ENCODE results near the gene STXBP5. TPM values are rescaled to one million over a fixed set of nuclear protein-coding genes. Genes with fewer than 3 reads are reported as not detected.

Gene STXBP5
- total RNA-seq, 1 donor, result 89.8 TPM

DNA sequence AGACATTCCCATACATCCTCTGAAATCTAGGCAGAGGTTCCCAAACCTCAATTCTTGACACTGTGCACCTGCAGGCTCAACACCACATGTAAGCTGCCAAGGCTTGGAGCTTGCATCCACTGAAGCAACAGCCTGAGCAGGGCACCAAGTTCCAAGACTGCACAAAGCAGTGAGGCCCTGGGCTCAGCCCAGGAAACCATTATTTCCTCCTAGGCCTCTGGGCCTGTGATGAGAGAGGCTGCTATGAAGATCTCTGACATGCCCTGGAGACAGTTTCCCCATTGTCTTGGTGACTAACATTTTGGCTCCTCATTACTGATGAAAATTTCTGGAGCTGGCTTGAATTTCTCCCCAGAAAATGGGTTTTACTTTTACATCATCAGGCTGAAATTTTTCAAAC, 196.8 kb downstream of the STXBP5 start:
- TF ChIP-seq, protein P1, sequence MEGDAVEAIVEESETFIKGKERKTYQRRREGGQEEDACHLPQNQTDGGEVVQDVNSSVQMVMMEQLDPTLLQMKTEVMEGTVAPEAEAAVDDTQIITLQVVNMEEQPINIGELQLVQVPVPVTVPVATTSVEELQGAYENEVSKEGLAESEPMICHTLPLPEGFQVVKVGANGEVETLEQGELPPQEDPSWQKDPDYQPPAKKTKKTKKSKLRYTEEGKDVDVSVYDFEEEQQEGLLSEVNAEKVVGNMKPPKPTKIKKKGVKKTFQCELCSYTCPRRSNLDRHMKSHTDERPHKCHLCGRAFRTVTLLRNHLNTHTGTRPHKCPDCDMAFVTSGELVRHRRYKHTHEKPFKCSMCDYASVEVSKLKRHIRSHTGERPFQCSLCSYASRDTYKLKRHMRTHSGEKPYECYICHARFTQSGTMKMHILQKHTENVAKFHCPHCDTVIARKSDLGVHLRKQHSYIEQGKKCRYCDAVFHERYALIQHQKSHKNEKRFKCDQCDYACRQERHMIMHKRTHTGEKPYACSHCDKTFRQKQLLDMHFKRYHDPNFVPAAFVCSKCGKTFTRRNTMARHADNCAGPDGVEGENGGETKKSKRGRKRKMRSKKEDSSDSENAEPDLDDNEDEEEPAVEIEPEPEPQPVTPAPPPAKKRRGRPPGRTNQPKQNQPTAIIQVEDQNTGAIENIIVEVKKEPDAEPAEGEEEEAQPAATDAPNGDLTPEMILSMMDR (IDR thresholded peaks at IDR 0.05; ENCODE audit: insufficient read depth, low read depth, low read length), result no peak
- H3K4me3 ChIP-seq (ENCODE audit: low read depth, low read length), result no peak overlapping the region
- DNase-seq (ENCODE audit: low read depth), result no peak

DNA sequence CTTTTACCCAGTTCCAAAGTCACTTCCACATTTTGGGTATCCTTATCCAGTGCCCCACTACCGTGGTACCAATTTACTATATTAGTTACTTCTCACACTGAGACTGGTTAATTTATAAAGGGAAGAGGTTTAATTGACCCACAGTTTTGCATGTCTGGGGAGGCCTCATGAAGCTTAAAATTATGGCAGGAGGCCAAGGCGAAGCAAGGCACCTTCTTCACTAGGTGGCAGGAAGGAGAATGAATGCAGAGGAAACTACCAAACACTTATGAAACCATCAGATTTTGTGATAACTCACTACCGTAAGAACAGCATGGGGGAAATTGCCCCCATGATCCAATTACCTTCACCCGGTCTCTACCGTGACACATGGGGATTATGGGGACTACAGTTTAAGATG, 197.6 kb downstream of the STXBP5 start:
- no peak overlapping the region for H3K4me3 ChIP-seq (ENCODE audit: low read depth, low read length)
- no peak for DNase-seq (ENCODE audit: low read depth)
- TF ChIP-seq, protein P1 (IDR thresholded peaks at IDR 0.05; ENCODE audit: insufficient read depth, low read depth, low read length), result no peak

DNA sequence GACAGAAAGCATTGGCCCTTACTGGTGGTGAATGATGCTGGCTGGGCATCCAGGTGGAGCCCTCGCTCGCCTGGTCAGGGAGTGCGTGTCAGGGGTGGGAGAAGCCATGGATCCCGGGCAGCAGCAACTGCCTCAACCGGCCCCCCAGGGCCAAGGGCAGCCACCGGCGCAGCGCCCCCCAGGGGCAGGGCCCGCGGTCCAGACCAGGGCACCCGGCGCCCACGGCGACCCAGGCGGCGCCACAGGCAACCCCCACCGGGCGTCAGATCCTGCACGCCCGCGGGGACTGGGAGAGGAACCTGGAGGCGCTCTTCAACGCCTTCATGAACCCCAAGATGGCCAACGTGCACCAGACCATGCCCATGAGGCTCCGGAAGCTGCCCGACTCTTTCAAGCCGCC, 202.6 kb downstream of the STXBP5 start:
- no peak overlapping the region for H3K4me3 ChIP-seq (ENCODE audit: low read depth, low read length)
- TF ChIP-seq, protein P1 (IDR thresholded peaks at IDR 0.05; ENCODE audit: insufficient read depth, low read depth, low read length), result no peak
- DNase-seq (ENCODE audit: low read depth), result no peak

DNA sequence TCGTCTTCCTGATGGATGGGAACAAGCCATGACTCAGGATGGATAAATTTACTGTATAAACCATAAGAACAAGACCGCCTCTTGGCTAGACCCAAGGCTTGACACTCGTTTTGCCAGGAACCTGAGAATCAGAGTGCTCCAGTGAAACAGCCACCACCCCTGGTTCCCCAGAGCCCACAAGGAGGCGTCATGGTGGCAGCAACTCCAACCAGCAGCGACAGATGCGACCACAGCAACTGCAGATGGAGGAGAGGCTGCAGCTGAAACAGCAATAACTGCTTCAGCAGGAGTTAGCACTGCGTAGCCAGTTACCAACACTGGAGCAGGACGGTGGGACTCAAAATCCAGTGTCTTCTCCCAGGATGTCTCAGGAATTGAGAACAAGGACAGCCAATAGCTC, 203.4 kb downstream of the STXBP5 start:
- H3K4me3 ChIP-seq (ENCODE audit: low read depth, low read length), result no peak overlapping the region
- DNase-seq (ENCODE audit: low read depth), result no peak
- TF ChIP-seq, protein P1 (IDR thresholded peaks at IDR 0.05; ENCODE audit: insufficient read depth, low read depth, low read length), result no peak

DNA sequence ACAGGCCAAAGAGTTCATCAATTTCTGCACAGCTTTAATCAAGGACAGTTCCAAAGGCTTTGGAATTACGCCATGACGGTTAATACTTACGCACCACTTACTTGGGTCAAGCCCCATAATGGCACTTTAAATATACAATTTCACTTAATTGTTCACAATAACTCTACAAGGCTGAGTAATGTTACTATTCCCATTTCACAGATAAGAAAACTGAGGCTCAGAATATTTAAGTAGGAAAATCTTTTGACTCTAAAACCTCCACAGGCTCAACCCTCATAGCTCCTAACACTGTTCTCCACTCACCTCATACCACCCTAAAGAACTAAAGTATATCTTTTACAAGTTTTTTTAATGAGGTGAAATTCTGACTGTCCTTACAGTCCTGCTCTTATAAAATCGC, 212.4 kb downstream of the STXBP5 start:
- H3K4me3 ChIP-seq (ENCODE audit: low read depth, low read length), result no peak overlapping the region
- TF ChIP-seq, protein P1 (IDR thresholded peaks at IDR 0.05; ENCODE audit: insufficient read depth, low read depth, low read length), result no peak
- no peak for DNase-seq (ENCODE audit: low read depth)

DNA sequence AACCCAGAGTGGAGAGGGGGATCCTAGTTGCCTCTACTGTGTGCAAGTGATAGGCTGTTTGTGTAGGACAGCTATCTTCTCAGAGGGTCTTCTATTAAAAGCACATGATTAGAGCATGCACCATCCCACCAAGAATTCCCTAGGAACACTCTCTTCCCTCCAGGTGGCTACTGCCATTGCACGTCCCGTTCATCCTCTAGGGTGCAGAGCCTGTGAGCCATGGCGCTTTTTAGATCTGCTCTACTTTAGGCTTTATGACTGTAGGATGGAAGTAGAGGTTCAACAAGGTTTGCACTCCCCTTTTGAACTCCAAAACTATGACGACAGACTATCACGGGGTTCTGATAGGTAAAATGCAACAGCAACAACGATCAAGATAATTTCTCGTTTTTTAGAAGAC, 213.7 kb downstream of the STXBP5 start:
- DNase-seq (ENCODE audit: low read depth), result no peak
- TF ChIP-seq, protein P1 (IDR thresholded peaks at IDR 0.05; ENCODE audit: insufficient read depth, low read depth, low read length), result no peak
- H3K4me3 ChIP-seq (ENCODE audit: low read depth, low read length), result no peak overlapping the region

DNA sequence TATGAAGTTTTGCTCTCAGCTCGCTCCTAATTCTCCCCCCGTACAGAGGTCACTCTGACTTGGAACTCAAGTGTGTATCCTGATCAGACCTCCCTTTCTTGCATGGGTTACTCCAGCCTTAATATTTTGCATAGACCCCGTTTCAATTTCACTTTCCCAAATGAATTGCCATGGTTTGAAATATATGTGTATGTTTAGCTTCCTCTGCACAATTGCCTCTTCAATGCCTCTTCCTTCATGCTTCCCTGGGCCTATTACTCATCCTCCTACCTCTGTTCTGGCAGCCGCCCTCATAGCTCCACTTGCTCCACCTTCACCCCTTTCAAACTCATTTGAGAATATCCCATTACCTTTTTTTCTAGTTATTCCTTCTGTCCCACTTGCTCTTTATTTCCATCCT, 214.3 kb downstream of the STXBP5 start:
- TF ChIP-seq, protein P1 (IDR thresholded peaks at IDR 0.05; ENCODE audit: insufficient read depth, low read depth, low read length), result no peak
- H3K4me3 ChIP-seq (ENCODE audit: low read depth, low read length), result no peak overlapping the region
- DNase-seq (ENCODE audit: low read depth), result no peak

Data from fibroblast of villous mesenchyme (primary cell).